ENCODE data around the gene FLYWCH2.
A peak's percentile ranks its signal among the peaks of the same experiment; 100 is the strongest.

Gene FLYWCH2

DNA sequence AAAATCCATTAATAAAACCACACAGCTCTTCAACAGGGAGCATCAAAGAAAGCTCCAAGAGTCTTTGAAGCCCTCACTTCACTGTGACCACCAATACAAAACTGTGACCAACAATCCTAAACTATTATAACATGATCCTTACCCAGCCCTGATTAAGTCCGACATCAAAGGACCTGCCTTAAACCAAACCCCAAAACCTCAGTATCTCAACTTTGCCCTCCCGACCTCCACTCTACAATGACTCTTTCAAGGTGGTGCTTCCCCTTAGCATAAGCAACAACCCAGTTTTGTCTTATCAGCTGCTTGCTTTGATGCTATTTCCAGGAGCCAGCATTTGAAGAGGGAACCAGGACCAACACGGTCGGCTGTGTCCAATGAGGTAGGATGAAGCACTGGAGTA lies 16.6 kb upstream of the FLYWCH2 start:
- Histone ChIP-seq H2BK5ac (ENCODE audit: low read depth, low read length, poor library complexity, severe bottlenecking) (no peak overlapping the region), H2BK120ac (ENCODE audit: low read depth, low read length) (no peak overlapping the region), H3K4me1 (ENCODE audit: control insufficient read depth, insufficient read depth, low read depth, low read length) (peaks cover 3% of the 10 kb centered on the region), H4K91ac (ENCODE audit: low read length) (no peak overlapping the region), H3K9ac (ENCODE audit: low read length) (no peak overlapping the region), H3K79me1 (replicated peaks; ENCODE audit: low read length, poor library complexity, severe bottlenecking) (no peaks in the 10 kb centered on the region), H3K36me3 (ENCODE audit: control insufficient read depth in 1 of 2, insufficient read depth in 2 of 2, low read depth in 1 of 2, low read length in 2 of 2) (no peaks in the 10 kb centered on the region), H3K4ac (ENCODE audit: low read depth in 1 of 2, low read length in 2 of 2) (no peak overlapping the region), H3K18ac (ENCODE audit: low read depth in 1 of 2, low read length in 2 of 2) (no peak overlapping the region), H3K27me3 (ENCODE audit: control insufficient read depth in 1 of 2, insufficient read depth in 1 of 2, low read length in 2 of 2) (peaks cover 0 to 12% of the 10 kb centered on the region in 2 experiments), H2AK5ac (ENCODE audit: low read length, severe bottlenecking) (no peak overlapping the region), H2AFZ (ENCODE audit: low read depth, low read length) (no peak overlapping the region), H3K9me3 (ENCODE audit: control insufficient read depth, low read length) (no peaks in the 10 kb centered on the region), H2BK12ac (ENCODE audit: low read length in 2 of 2) (no peak overlapping the region), H4K8ac (ENCODE audit: low read length) (no peak overlapping the region), H3K4me3 (ENCODE audit: insufficient read depth in 1 of 2, low read depth in 1 of 2, low read length in 2 of 2) (no peak overlapping the region), H3K4me2 (ENCODE audit: low read length, poor library complexity, severe bottlenecking) (no peak overlapping the region), H2BK15ac (ENCODE audit: low read depth, poor library complexity, severe bottlenecking) (no peak overlapping the region), H3K14ac (ENCODE audit: low read length in 2 of 2) (no peak overlapping the region), H3K23ac (ENCODE audit: low read length in 2 of 2) (no peak overlapping the region), H3K27ac (ENCODE audit: low read length, poor library complexity, severe bottlenecking) (no peak overlapping the region)
- DNase-seq, result no peak
- 63% methylated on average over 3 of the region's 4 CpGs for WGBS

GRCh38 chr16:2867661-2867986 lies 15.4 kb upstream of the FLYWCH2 start:
- no peak overlapping the region for H3K14ac ChIP-seq (ENCODE audit: low read length in 2 of 2)
- H2BK12ac ChIP-seq (ENCODE audit: low read length in 2 of 2), result no peak overlapping the region
- peak overlapping the region; percentile 54 for H2BK5ac ChIP-seq (ENCODE audit: low read depth, low read length, poor library complexity, severe bottlenecking)
- no peaks in the 10 kb centered on the region for H3K36me3 ChIP-seq (ENCODE audit: control insufficient read depth in 1 of 2, insufficient read depth in 2 of 2, low read depth in 1 of 2, low read length in 2 of 2)
- no peak for DNase-seq
- H3K9ac ChIP-seq (ENCODE audit: low read length), result peak overlapping the region; percentile 91
- H3K18ac ChIP-seq (ENCODE audit: low read depth in 1 of 2, low read length in 2 of 2), result peak overlapping the region; percentile 95 to 100
- H3K23ac ChIP-seq (ENCODE audit: low read length in 2 of 2), result no peak overlapping the region
- peak overlapping the region; percentile 87 for H3K27ac ChIP-seq (ENCODE audit: low read length, poor library complexity, severe bottlenecking)
- H4K91ac ChIP-seq (ENCODE audit: low read length), result peak overlapping the region; percentile 64
- peak overlapping the region; percentile 88 for H2AK5ac ChIP-seq (ENCODE audit: low read length, severe bottlenecking)
- H3K4ac ChIP-seq (ENCODE audit: low read depth in 1 of 2, low read length in 2 of 2), result peak overlapping the region; percentile 86 to 95
- H3K27me3 ChIP-seq (ENCODE audit: control insufficient read depth in 1 of 2, insufficient read depth in 1 of 2, low read length in 2 of 2), result peaks cover 0 to 12% of the 10 kb centered on the region in 2 experiments
- H3K4me3 ChIP-seq (ENCODE audit: insufficient read depth in 1 of 2, low read depth in 1 of 2, low read length in 2 of 2), result peak overlapping the region; percentile 75 to 80
- peaks cover 3% of the 10 kb centered on the region for H3K4me1 ChIP-seq (ENCODE audit: control insufficient read depth, insufficient read depth, low read depth, low read length)
- no peaks in the 10 kb centered on the region for H3K9me3 ChIP-seq (ENCODE audit: control insufficient read depth, low read length)
- H2BK15ac ChIP-seq (ENCODE audit: low read depth, poor library complexity, severe bottlenecking), result peak overlapping the region; percentile 82
- no peaks in the 10 kb centered on the region for H3K79me1 ChIP-seq (replicated peaks; ENCODE audit: low read length, poor library complexity, severe bottlenecking)
- H2AFZ ChIP-seq (ENCODE audit: low read depth, low read length), result peak overlapping the region; percentile 97
- H4K8ac ChIP-seq (ENCODE audit: low read length), result peak overlapping the region; percentile 100
- no peak overlapping the region for H2BK120ac ChIP-seq (ENCODE audit: low read depth, low read length)
- H3K4me2 ChIP-seq (ENCODE audit: low read length, poor library complexity, severe bottlenecking), result peak overlapping the region; percentile 86
- WGBS, result 82% methylated on average over 6 of the region's 8 CpGs

DNA sequence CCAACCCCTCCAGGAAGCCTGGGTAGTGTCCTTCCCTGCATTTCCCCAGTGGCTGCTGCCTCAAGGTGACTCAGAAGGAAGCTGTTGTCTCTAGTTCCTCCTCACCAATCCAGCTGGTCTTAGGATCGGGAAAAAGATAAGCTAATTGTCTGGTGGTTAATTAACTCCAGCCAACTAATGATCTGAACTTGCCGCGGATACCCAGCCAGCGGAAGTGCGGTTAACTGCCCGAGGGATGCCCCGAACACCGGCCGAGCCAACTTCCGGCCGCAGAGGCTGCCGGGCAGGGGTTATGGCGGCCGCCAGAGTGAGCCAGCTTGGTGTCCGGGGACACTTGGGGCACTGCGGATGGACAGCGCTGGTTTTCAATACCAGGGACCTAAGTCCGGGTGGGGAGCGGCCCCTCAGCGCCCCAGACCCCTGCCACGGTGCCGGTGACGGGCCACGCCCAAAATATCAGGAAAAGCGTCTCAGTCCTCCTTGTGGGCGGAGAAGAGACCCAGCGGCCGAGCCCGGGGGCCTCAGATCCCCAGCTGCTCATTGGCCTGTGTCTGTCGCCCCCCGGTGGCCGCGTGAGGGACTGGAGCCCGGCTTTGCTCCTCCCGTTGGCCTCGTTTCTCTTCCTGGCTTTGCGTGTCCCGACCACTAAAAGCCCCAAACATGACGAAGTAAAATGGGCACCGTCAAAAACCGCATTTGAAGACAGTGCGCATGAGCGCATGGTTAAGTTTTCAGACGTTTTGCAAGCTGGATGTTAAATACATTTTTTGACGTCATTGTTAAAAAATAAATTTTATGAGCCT lies 14.8 kb upstream of the FLYWCH2 start:
- peak overlapping the region; percentile 86 for H3K4me2 ChIP-seq (ENCODE audit: low read length, poor library complexity, severe bottlenecking)
- H3K9me3 ChIP-seq (ENCODE audit: control insufficient read depth, low read length), result no peaks in the 10 kb centered on the region
- no peak overlapping the region for H3K23ac ChIP-seq (ENCODE audit: low read length in 2 of 2)
- peak overlapping the region; percentile 97 for H2AFZ ChIP-seq (ENCODE audit: low read depth, low read length)
- peak overlapping the region; percentile 99 for H4K91ac ChIP-seq (ENCODE audit: low read length)
- peak overlapping the region; percentile 75 to 80 for H3K4me3 ChIP-seq (ENCODE audit: insufficient read depth in 1 of 2, low read depth in 1 of 2, low read length in 2 of 2)
- H3K79me1 ChIP-seq (replicated peaks; ENCODE audit: low read length, poor library complexity, severe bottlenecking), result no peaks in the 10 kb centered on the region
- peak overlapping the region; percentile 91 for H3K9ac ChIP-seq (ENCODE audit: low read length)
- H3K27ac ChIP-seq (ENCODE audit: low read length, poor library complexity, severe bottlenecking), result peak overlapping the region; percentile 87
- no peaks in the 10 kb centered on the region for H3K36me3 ChIP-seq (ENCODE audit: control insufficient read depth in 1 of 2, insufficient read depth in 2 of 2, low read depth in 1 of 2, low read length in 2 of 2)
- H3K18ac ChIP-seq (ENCODE audit: low read depth in 1 of 2, low read length in 2 of 2), result peak overlapping the region; percentile 95 to 100
- H2BK12ac ChIP-seq (ENCODE audit: low read length in 2 of 2), result no peak overlapping the region
- DNase-seq, result peak; percentile 97
- peaks cover 0 to 12% of the 10 kb centered on the region in 2 experiments for H3K27me3 ChIP-seq (ENCODE audit: control insufficient read depth in 1 of 2, insufficient read depth in 1 of 2, low read length in 2 of 2)
- peak overlapping the region; percentile 100 for H4K8ac ChIP-seq (ENCODE audit: low read length)
- peak overlapping the region; percentile 99 for H2BK15ac ChIP-seq (ENCODE audit: low read depth, poor library complexity, severe bottlenecking)
- H2AK5ac ChIP-seq (ENCODE audit: low read length, severe bottlenecking), result peak overlapping the region; percentile 88
- H3K4me1 ChIP-seq (ENCODE audit: control insufficient read depth, insufficient read depth, low read depth, low read length), result peaks cover 3% of the 10 kb centered on the region
- no peak overlapping the region for H3K14ac ChIP-seq (ENCODE audit: low read length in 2 of 2)
- no peak overlapping the region for H2BK120ac ChIP-seq (ENCODE audit: low read depth, low read length)
- WGBS, result under 1% methylated on average over 38 of the region's 45 CpGs
- H2BK5ac ChIP-seq (ENCODE audit: low read depth, low read length, poor library complexity, severe bottlenecking), result peak overlapping the region; percentile 54
- peak overlapping the region; percentile 86 to 95 for H3K4ac ChIP-seq (ENCODE audit: low read depth in 1 of 2, low read length in 2 of 2)

DNA sequence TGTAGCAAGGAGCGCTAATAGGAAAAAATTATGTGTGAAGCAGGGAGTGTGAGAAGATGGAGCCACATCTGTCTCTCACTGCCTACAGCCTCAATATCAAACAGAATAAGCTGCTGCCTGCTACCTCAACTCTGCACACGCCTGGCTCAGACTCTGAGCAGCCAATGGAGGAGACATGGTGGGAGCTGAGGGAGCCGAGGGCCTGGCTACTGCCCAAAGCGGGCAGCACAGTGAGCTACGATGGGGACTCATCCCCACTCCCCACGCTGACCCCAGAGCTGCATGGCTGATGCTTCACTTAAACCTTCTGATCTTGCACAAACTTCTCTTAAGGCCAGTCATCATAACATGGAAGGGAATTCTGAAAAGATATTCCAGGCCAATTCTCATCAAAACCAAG lies 11.1 kb upstream of the FLYWCH2 start:
- no peak for DNase-seq
- no peak overlapping the region for H3K14ac ChIP-seq (ENCODE audit: low read length in 2 of 2)
- 82% methylated on average over 6 of the region's 6 CpGs for WGBS
- H2BK15ac ChIP-seq (ENCODE audit: low read depth, poor library complexity, severe bottlenecking), result no peak overlapping the region
- no peaks in the 10 kb centered on the region for H3K79me1 ChIP-seq (replicated peaks; ENCODE audit: low read length, poor library complexity, severe bottlenecking)
- H2BK12ac ChIP-seq (ENCODE audit: low read length in 2 of 2), result no peak overlapping the region
- H3K4me2 ChIP-seq (ENCODE audit: low read length, poor library complexity, severe bottlenecking), result no peak overlapping the region
- H3K18ac ChIP-seq (ENCODE audit: low read depth in 1 of 2, low read length in 2 of 2), result no peak overlapping the region
- peaks cover 0 to 7% of the 10 kb centered on the region in 2 experiments for H3K27me3 ChIP-seq (ENCODE audit: control insufficient read depth in 1 of 2, insufficient read depth in 1 of 2, low read length in 2 of 2)
- no peak overlapping the region for H3K23ac ChIP-seq (ENCODE audit: low read length in 2 of 2)
- H2BK5ac ChIP-seq (ENCODE audit: low read depth, low read length, poor library complexity, severe bottlenecking), result no peak overlapping the region
- no peaks in the 10 kb centered on the region for H3K36me3 ChIP-seq (ENCODE audit: control insufficient read depth in 1 of 2, insufficient read depth in 2 of 2, low read depth in 1 of 2, low read length in 2 of 2)
- no peak overlapping the region for H3K27ac ChIP-seq (ENCODE audit: low read length, poor library complexity, severe bottlenecking)
- no peak overlapping the region for H3K4me3 ChIP-seq (ENCODE audit: insufficient read depth in 1 of 2, low read depth in 1 of 2, low read length in 2 of 2)
- no peaks in the 10 kb centered on the region for H3K9me3 ChIP-seq (ENCODE audit: control insufficient read depth, low read length)
- no peak overlapping the region for H3K4ac ChIP-seq (ENCODE audit: low read depth in 1 of 2, low read length in 2 of 2)
- peaks cover 5% of the 10 kb centered on the region for H3K4me1 ChIP-seq (ENCODE audit: control insufficient read depth, insufficient read depth, low read depth, low read length)
- no peak overlapping the region for H4K8ac ChIP-seq (ENCODE audit: low read length)
- no peak overlapping the region for H2AK5ac ChIP-seq (ENCODE audit: low read length, severe bottlenecking)
- no peak overlapping the region for H3K9ac ChIP-seq (ENCODE audit: low read length)
- no peak overlapping the region for H4K91ac ChIP-seq (ENCODE audit: low read length)
- no peak overlapping the region for H2AFZ ChIP-seq (ENCODE audit: low read depth, low read length)
- no peak overlapping the region for H2BK120ac ChIP-seq (ENCODE audit: low read depth, low read length)
